ENCODE measurements around the gene TXNDC9. TPM values are rescaled to one million over a fixed set of nuclear protein-coding genes. Genes with fewer than 3 reads are reported as not detected.

TXNDC9 gene
- total and polyA plus RNA-seq, 2 of the 8 experiments (the other 6 are each of a cell fraction or from before 2014, with no cell fraction given): 12.9 to 35.6 TPM

- TF ChIP-seq RAD21 (IDR thresholded peaks at IDR 0.05 in 1 of 2, conservative IDR thresholded peaks at IDR 0.05 in 1 of 2; ENCODE audit: low read depth in 2 of 2, low read length in 2 of 2) (no peak), POLR2AphosphoS5 (IDR thresholded peaks at IDR 0.05; ENCODE audit: low read depth, low read length) (no peak), RNF2 (IDR thresholded peaks at IDR 0.05; ENCODE audit: borderline replicate concordance, low read depth, low read length, missing control alignments, poor library complexity, severe bottlenecking) (no peak), RFX5 (IDR thresholded peaks at IDR 0.05; ENCODE audit: borderline replicate concordance, low read depth, low read length) (no peak), POU5F1 (IDR thresholded peaks at IDR 0.05; ENCODE audit: low read depth, low read length) (no peak)
Measured at GRCh38 chr2:99382143-99382542, 46.0 kb upstream of the TXNDC9 start (continued).
